Choroid plexus epithelial cell (primary cell): ENCODE results near the gene SIGLEC6.

Experiments used
- DNase-seq: peaks from one replicate; pipeline ENCODE4 v3.0.0-alpha.2; 2010; ENCODE audit warnings: low read depth
- H3K4me3 ChIP-seq: 2 replicates; pipeline ENCODE4 v1.5.1; 2011; ENCODE audit warnings: low read depth, mild to moderate bottlenecking, control low read depth, low read length, moderate library complexity
- TF ChIP-seq, protein P1 (sequence below): conservative IDR thresholded peaks from 2 replicates; pipeline ENCODE4 v1.5.1; 2011; ENCODE audit warnings: low read depth, mild to moderate bottlenecking, control low read depth, inconsistent platforms, low read length, moderate library complexity

SIGLEC6 gene

DNA sequence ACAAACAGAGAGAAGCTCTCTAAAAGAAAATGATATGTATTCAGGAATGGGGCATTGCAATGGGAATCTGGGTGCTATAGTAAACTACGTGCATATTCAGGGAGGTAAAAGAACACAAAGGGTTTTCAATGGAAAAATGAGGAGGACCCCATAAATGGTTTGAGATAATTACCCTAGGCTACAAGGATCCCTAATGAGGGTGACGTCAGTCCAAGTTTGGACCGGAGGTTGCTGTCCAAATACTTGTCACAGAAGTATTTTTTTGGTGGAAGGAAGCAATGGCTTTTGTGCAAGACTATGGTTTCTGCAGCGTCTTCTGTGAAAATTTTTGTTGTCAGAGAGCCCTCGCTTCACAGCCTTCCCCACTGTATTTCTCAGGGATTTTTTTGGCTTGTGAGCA, 54.1 kb downstream of the SIGLEC6 start:
- TF ChIP-seq, protein P1, sequence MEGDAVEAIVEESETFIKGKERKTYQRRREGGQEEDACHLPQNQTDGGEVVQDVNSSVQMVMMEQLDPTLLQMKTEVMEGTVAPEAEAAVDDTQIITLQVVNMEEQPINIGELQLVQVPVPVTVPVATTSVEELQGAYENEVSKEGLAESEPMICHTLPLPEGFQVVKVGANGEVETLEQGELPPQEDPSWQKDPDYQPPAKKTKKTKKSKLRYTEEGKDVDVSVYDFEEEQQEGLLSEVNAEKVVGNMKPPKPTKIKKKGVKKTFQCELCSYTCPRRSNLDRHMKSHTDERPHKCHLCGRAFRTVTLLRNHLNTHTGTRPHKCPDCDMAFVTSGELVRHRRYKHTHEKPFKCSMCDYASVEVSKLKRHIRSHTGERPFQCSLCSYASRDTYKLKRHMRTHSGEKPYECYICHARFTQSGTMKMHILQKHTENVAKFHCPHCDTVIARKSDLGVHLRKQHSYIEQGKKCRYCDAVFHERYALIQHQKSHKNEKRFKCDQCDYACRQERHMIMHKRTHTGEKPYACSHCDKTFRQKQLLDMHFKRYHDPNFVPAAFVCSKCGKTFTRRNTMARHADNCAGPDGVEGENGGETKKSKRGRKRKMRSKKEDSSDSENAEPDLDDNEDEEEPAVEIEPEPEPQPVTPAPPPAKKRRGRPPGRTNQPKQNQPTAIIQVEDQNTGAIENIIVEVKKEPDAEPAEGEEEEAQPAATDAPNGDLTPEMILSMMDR: no peak

DNA sequence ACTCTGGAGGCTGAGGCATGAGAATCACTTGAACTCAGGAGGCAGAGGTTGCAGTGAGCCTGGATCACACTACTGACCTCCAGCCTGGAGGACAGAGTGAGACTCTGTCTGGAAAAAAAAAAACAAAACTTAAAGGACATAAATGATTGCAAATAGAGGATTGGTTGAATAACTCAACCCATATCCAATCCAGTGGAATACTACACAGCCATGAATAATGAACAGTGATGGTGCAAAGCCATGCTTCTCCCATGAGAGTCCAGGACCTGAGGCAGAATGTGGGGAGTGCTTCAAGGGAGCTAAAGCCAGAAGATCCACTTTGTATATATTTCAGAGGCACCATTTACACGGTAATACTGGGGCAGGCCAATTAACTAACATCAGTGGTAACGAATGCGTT, 55.3 kb downstream of the SIGLEC6 start:
- no peak overlapping the region for H3K4me3 ChIP-seq
- DNase-seq: no peak
- TF ChIP-seq, protein P1: no peak

More for the DNA sequence above, 54.1 kb downstream of the SIGLEC6 start:
- H3K4me3 ChIP-seq: no peak overlapping the region
- no peak for DNase-seq

DNA sequence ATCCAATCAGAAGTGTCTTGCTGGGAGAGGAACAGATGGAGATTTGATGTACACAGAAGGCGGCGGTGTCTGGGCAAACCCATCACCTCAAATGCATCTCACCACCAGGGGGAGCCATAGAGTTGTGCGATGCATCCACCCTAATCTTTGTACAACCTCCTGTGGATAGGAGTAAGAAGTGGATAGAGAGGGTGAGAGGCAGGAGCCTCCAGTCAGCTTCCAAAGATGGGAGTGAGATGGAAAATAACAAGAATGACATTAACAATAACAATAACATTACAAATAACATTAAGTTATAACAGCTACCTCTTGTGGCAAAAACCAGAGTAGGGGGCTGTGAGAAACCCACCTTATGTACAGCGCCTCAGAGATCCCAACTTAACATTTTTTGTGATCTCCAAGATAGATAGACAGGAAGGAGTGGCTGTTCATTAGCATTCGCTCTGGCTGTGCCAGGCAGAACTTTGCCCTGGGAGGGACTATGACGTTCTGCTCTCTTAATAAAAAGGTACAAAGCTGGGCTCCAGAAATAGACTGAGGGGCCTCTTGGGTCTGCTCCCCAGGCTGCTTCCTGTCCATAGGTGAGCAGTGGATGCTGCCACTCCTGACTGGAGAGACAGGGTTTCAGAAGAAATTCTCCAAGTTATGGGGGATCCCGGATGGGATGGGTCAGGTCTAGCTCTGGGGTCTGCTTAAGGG, 58.3 kb downstream of the SIGLEC6 start:
- no peak overlapping the region for H3K4me3 ChIP-seq
- peak; percentile 82 for DNase-seq
- TF ChIP-seq, protein P1: peak; percentile 93

DNA sequence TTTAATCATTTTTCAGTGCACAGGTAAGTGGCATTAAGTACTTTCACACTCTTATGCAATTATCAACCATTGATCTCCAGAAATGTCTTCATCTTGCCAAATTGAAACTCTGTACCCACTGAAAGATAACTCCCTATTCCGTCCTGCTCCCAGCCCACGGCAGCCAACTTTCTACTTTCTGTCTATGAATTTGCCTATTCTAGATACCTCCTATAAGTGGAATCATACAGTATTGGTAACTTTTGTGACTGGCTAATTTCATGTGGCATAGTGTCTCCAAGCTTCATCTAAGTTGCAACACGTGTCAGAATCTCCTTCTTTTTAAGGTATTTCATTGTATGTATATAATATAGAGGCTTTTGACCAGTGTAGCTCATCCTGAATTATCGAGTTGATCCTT, 58.9 kb downstream of the SIGLEC6 start:
- no peak overlapping the region for H3K4me3 ChIP-seq
- TF ChIP-seq, protein P1: no peak
- DNase-seq: no peak

DNA sequence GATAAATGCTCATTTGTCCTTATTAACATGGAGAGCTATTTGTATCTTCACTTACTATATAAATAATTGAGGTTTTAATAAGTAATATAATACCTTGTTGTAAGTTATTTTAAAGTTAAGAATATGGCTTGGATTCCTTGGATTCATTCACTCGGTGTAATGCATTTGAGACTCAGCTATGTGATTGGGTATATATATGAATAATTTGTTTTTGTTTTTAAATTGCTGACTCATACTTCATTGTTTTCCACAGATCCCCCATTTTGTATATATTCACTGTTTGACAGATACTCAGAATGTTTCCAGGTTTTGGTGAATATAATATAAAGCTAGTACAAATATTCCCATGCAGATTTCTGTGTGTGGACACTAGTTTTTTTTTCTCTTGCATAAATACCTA, 59.9 kb downstream of the SIGLEC6 start:
- TF ChIP-seq, protein P1: no peak
- DNase-seq: peak; percentile 2
- H3K4me3 ChIP-seq: no peak overlapping the region

DNA sequence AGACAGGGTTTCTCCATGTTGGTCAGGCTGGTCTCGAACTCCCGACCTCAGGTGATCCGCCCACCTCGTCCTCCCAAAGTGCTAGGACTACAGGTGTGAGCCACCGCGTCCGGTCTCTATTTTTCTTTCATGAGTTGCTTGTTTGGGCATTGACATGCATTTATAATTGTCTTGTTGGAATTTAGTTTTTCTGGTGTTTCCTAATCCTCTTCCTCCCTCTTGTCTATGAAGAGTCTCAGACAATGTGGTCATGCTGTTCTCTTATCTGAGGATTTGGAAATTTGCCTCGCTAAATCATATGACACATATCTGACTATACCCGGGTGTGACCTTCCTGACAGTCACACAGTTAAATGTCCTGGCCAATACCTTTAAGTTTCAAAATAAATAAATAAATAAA, 60.5 kb downstream of the SIGLEC6 start:
- H3K4me3 ChIP-seq: no peak overlapping the region
- TF ChIP-seq, protein P1: no peak
- DNase-seq: peak; percentile 17

DNA sequence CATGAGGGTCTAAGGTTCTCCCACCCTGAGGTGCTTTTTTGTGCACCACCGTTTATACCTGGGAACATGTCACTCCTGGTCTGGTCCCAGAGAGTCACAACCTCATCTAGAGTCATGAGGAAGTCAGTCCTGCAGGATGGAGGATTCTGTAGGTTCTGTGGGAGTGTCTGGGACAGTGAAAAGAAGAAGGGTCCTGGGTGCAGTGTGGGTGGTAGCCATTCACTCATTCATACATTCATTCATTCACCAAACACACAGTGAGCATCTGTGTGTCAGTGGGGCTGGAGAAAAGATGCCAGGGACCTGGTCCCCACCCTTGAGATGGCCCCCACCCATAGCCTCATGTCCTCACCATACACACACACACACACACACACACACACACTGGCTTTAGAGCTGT, 61.8 kb downstream of the SIGLEC6 start:
- no peak overlapping the region for H3K4me3 ChIP-seq
- TF ChIP-seq, protein P1: no peak
- no peak for DNase-seq
